ENCODE measurements around the gene SEL1L3. TPM values are rescaled to one million over a fixed set of nuclear protein-coding genes. Genes with fewer than 3 reads are reported as not detected.

Gene SEL1L3
- total and polyA plus RNA-seq, 2 of the 13 experiments (the other 11 are each of a cell fraction or from before 2014, with no cell fraction given) = 0.28 to 1.1 TPM

DNA sequence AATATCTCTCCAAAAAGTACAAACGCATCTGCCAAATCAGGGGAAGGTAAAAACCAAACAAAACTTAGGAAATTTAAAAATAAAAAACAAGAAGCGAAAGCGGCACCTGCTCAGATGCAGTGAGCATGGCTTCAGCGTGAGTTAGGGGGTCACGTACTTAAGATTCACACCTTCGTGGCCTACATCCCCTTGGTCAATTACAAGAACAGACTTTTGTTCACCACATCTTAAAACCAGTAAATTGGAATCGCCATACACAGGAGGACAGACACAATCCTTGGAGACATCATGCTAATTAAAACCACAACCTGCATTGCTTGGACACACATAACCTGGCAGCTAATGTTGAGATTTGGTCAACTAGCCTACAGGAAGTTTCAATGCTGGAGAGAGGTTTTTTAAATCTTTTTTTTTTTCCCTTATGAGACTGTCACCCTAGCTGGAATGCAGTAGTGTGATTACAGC lies 12.5 kb upstream of the SEL1L3 start:
- no peaks in the 10 kb centered on the region for H3K79me2 ChIP-seq (ENCODE audit: insufficient read depth, low read length)
- H3K9ac ChIP-seq (ENCODE audit: insufficient read depth, low read depth, low read length) = no peak overlapping the region
- H4K20me1 ChIP-seq (ENCODE audit: insufficient read depth, low read length) = no peaks in the 10 kb centered on the region
- intact Hi-C loops (cut with micrococcal nuclease; ENCODE audit: unreplicated experiment) (no loop called here), in situ Hi-C loops (cut with HindIII; ENCODE audit: extremely low pct_ligation_motif_present, low pct_unique_long_range_greater_than_20kb) (no loop called here)
- TF ChIP-seq ZSCAN30 (CRISPR knock-in tag; IDR thresholded peaks at IDR 0.05) = no peak
- TF ChIP-seq CCDC6 (CRISPR knock-in tag; IDR thresholded peaks at IDR 0.05) = no peak
- FAIRE-seq (no peak), ATAC-seq (no peak), DNase-seq (ENCODE audit: low spot score) (no peak)
- no peaks in the 10 kb centered on the region for H3K36me3 ChIP-seq (replicated peaks in 1 of 2; ENCODE audit: control insufficient read depth in 1 of 2, insufficient read depth in 2 of 2, low read length in 2 of 2)
- no TSS peak for BruUV-seq (replicated peaks)
- peaks cover 0 to 23% of the 10 kb centered on the region in 2 experiments; a peak in 2 of 5 replicates for H3K27me3 ChIP-seq (ENCODE audit: control insufficient read depth in 1 of 2, insufficient read depth in 2 of 2, low read length in 2 of 2)
- H3K9me3 ChIP-seq (ENCODE audit: low read length) = no peaks in the 10 kb centered on the region
- CTCF ChIA-PET (ENCODE audit: low intra/inter-chr PET ratio, low total read pairs) = no interaction called here
- POLR2A ChIA-PET = no interaction called here
- H2AFZ ChIP-seq (ENCODE audit: low read length) = no peak overlapping the region
- H3K4me3 ChIP-seq (replicated peaks in 1 of 3; ENCODE audit: insufficient read depth in 1 of 3, low read depth in 2 of 3, low read length in 3 of 3) = no peak overlapping the region
- no peaks in the 10 kb centered on the region for H3K4me1 ChIP-seq (ENCODE audit: insufficient read depth, low read length)
- H3K4me2 ChIP-seq (ENCODE audit: low read depth, low read length) = no peak overlapping the region
- WGBS (ENCODE audit: low lambda C conversion rate) = 41% methylated on average over 7 of the region's 7 CpGs
- no peak overlapping the region for H3K27ac ChIP-seq (ENCODE audit: extremely low read length, insufficient read depth, low read length)

DNA sequence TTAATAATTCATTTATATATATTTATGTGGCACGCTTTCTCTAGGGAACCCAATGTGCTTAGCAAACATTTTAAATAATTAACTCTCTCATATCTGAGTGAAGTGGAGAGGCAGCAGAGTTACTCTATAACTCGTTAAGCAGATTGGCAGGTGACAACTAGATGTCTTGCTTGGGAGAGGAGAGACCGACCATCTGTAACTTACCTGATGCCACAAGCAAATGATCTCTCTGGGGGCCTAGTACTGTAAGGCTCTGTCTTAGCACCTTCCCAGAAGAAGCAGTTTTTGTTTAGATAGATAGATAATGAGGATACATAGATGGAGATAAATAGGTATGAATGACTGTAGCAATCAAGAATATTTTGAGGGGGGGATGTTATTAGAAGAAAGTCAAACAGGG lies 11.9 kb upstream of the SEL1L3 start:
- H3K4me2 ChIP-seq (ENCODE audit: low read depth, low read length) = no peak overlapping the region
- H3K36me3 ChIP-seq (replicated peaks in 1 of 2; ENCODE audit: control insufficient read depth in 1 of 2, insufficient read depth in 2 of 2, low read length in 2 of 2) = no peaks in the 10 kb centered on the region
- H3K4me1 ChIP-seq (ENCODE audit: insufficient read depth, low read length) = no peaks in the 10 kb centered on the region
- CTCF ChIA-PET (ENCODE audit: low intra/inter-chr PET ratio, low total read pairs) = no interaction called here
- BruUV-seq (replicated peaks) = no TSS peak
- WGBS (ENCODE audit: low lambda C conversion rate) = 24% methylated on average over 3 of the region's 3 CpGs
- H3K9me3 ChIP-seq (ENCODE audit: low read length) = no peaks in the 10 kb centered on the region
- no peaks in the 10 kb centered on the region for H4K20me1 ChIP-seq (ENCODE audit: insufficient read depth, low read length)
- POLR2A ChIA-PET = no interaction called here
- H2AFZ ChIP-seq (ENCODE audit: low read length) = no peak overlapping the region
- H3K27me3 ChIP-seq (ENCODE audit: control insufficient read depth in 1 of 2, insufficient read depth in 2 of 2, low read length in 2 of 2) = peaks cover 0 to 27% of the 10 kb centered on the region in 2 experiments; a peak in 2 of 5 replicates
- H3K79me2 ChIP-seq (ENCODE audit: insufficient read depth, low read length) = no peaks in the 10 kb centered on the region
- H3K4me3 ChIP-seq (replicated peaks in 1 of 3; ENCODE audit: insufficient read depth in 1 of 3, low read depth in 2 of 3, low read length in 3 of 3) = no peak overlapping the region
- ATAC-seq = no peak
- no peak for DNase-seq (ENCODE audit: low spot score)
- H3K27ac ChIP-seq (ENCODE audit: extremely low read length, insufficient read depth, low read length) = no peak overlapping the region
- no peak for FAIRE-seq
- no peak overlapping the region for H3K9ac ChIP-seq (ENCODE audit: insufficient read depth, low read depth, low read length)
- intact Hi-C loops (cut with micrococcal nuclease; ENCODE audit: unreplicated experiment) (no loop called here), in situ Hi-C loops (cut with HindIII; ENCODE audit: extremely low pct_ligation_motif_present, low pct_unique_long_range_greater_than_20kb) (no loop called here)
- TF ChIP-seq KDM5B (CRISPR knock-in tag; IDR thresholded peaks at IDR 0.05; ENCODE audit: borderline replicate concordance) = no peak
- TF ChIP-seq ZNF713 (CRISPR knock-in tag; IDR thresholded peaks at IDR 0.05) = no peak
- TF ChIP-seq ZNF282 (IDR thresholded peaks at IDR 0.05; ENCODE audit: partially characterized antibody) = no peak
- TF ChIP-seq NFKB2 (CRISPR knock-in tag; IDR thresholded peaks at IDR 0.05; ENCODE audit: borderline replicate concordance) = no peak
- no peak for TF ChIP-seq ISL2 (CRISPR knock-in tag; IDR thresholded peaks at IDR 0.05)
- no peak for TF ChIP-seq ZNF121 (CRISPR knock-in tag; IDR thresholded peaks at IDR 0.05)
- no peak for TF ChIP-seq ZNF850 (CRISPR knock-in tag; conservative IDR thresholded peaks at IDR 0.05)
- TF ChIP-seq, protein P1, sequence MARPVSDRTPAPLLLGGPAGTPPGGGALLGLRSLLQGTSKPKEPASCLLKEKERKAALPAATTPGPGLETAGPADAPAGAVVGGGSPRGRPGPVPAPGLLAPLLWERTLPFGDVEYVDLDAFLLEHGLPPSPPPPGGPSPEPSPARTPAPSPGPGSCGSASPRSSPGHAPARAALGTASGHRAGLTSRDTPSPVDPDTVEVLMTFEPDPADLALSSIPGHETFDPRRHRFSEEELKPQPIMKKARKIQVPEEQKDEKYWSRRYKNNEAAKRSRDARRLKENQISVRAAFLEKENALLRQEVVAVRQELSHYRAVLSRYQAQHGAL (CRISPR knock-in tag; IDR thresholded peaks at IDR 0.05; ENCODE audit: not compliant biosample characterization) = no peak
- TF ChIP-seq, protein P2, sequence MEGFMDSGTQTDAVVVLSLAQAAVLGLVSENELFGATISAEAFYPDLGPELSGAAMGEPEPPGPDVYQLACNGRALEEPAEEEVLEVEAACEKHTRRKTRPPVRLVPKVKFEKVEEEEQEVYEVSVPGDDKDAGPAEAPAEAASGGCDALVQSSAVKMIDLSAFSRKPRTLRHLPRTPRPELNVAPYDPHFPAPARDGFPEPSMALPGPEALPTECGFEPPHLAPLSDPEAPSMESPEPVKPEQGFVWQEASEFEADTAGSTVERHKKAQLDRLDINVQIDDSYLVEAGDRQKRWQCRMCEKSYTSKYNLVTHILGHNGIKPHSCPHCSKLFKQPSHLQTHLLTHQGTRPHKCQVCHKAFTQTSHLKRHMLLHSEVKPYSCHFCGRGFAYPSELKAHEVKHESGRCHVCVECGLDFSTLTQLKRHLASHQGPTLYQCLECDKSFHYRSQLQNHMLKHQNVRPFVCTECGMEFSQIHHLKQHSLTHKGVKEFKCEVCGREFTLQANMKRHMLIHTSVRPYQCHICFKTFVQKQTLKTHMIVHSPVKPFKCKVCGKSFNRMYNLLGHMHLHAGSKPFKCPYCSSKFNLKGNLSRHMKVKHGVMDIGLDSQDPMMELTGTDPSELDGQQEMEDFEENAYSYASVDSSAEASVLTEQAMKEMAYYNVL (CRISPR knock-in tag; IDR thresholded peaks at IDR 0.05; ENCODE audit: borderline replicate concordance) = no peak

Data from HepG2 (cell line).